HepG2 (cell line): ENCODE results near the gene TUBA4A. TPM values are rescaled to one million over a fixed set of nuclear protein-coding genes. Genes with fewer than 3 reads are reported as not detected.

ENCODE experiments used
- DPF2 ChIP-seq: sonication (generic); formaldehyde crosslinking; IDR thresholded peaks from 2 replicates; pipeline ENCODE4 v1.4.0; 2020; ENCODE audit warnings: mild to moderate bottlenecking, low read depth, missing genetic modification reagents, borderline replicate concordance
- GZF1 ChIP-seq: sonication (generic); formaldehyde crosslinking; IDR thresholded peaks from 2 replicates; pipeline ENCODE4 v1.5.1; 2020; ENCODE audit warnings: mild to moderate bottlenecking, missing genetic modification reagents
- HOXD1 ChIP-seq: sonication (generic); formaldehyde crosslinking; IDR thresholded peaks from 2 replicates; pipeline ENCODE4 v1.5.0; 2020; ENCODE audit warnings: missing genetic modification reagents
- MEIS1 ChIP-seq: sonication (generic); formaldehyde crosslinking; IDR thresholded peaks from 2 replicates; pipeline ENCODE4 v1.9.0; 2021; ENCODE audit warnings: mild to moderate bottlenecking, missing genetic modification reagents, moderate library complexity, borderline replicate concordance
- MTF1 ChIP-seq: sonication (generic); formaldehyde crosslinking; IDR thresholded peaks from 2 replicates; pipeline ENCODE4 v1.5.0; 2020; ENCODE audit warnings: missing genetic modification reagents
- MZF1 ChIP-seq: sonication (generic); formaldehyde crosslinking; IDR thresholded peaks from 2 replicates; pipeline ENCODE4 v1.8.1; 2023; ENCODE audit warnings: mild to moderate bottlenecking, missing genetic modification reagents, borderline replicate concordance
- NCOA2 ChIP-seq: sonication (generic); formaldehyde crosslinking; IDR thresholded peaks from 2 replicates; pipeline ENCODE4 v1.8.0; 2022; ENCODE audit warnings: inconsistent platforms
- NPAS2 ChIP-seq: sonication (generic); formaldehyde crosslinking; IDR thresholded peaks from 2 replicates; pipeline ENCODE4 v1.8.0; 2022; ENCODE audit warnings: mild to moderate bottlenecking, missing genetic modification reagents, borderline replicate concordance
- SAFB2 ChIP-seq: sonication (generic); formaldehyde crosslinking; IDR thresholded peaks from 2 replicates; pipeline ENCODE4 v1.5.1; 2020; ENCODE audit warnings: missing genetic modification reagents, low read depth, mild to moderate bottlenecking, borderline replicate concordance
- SETDB1 ChIP-seq: sonication (generic); formaldehyde crosslinking; IDR thresholded peaks from 2 replicates; pipeline ENCODE4 v1.5.1; 2020; ENCODE audit warnings: missing genetic modification reagents, mild to moderate bottlenecking, borderline replicate concordance
- TEAD2 ChIP-seq: sonication (generic); formaldehyde crosslinking; IDR thresholded peaks from 2 replicates; pipeline ENCODE4 v1.9.0; 2021; ENCODE audit warnings: missing genetic modification reagents
- ZBTB1 ChIP-seq: sonication (generic); formaldehyde crosslinking; IDR thresholded peaks from 2 replicates; pipeline ENCODE4 v1.4.0; 2020; ENCODE audit warnings: missing genetic modification reagents, borderline replicate concordance
- ZNF138 ChIP-seq: sonication (generic); formaldehyde crosslinking; IDR thresholded peaks from 2 replicates; pipeline ENCODE4 v1.5.0; 2020; ENCODE audit warnings: mild to moderate bottlenecking, low read depth, missing genetic modification reagents
- ZNF253 ChIP-seq: sonication (generic); formaldehyde crosslinking; IDR thresholded peaks from 2 replicates; pipeline ENCODE4 v1.8.0; 2022; ENCODE audit warnings: mild to moderate bottlenecking, missing genetic modification reagents, borderline replicate concordance
- ZNF343 ChIP-seq: sonication (generic); formaldehyde crosslinking; IDR thresholded peaks from 2 replicates; pipeline ENCODE4 v1.4.0; 2020; ENCODE audit warnings: mild to moderate bottlenecking, missing genetic modification reagents
- ZNF550 ChIP-seq: sonication (generic); formaldehyde crosslinking; IDR thresholded peaks from 2 replicates; pipeline ENCODE4 v1.4.0; 2020; ENCODE audit warnings: mild to moderate bottlenecking, missing genetic modification reagents, borderline replicate concordance
- ZNF607 ChIP-seq: sonication (generic); formaldehyde crosslinking; IDR thresholded peaks from 2 replicates; pipeline ENCODE4 v1.5.1; 2020; ENCODE audit warnings: missing genetic modification reagents, mild to moderate bottlenecking, borderline replicate concordance
- ZNF660 ChIP-seq: sonication (generic); formaldehyde crosslinking; IDR thresholded peaks from 2 replicates; pipeline ENCODE4 v1.5.1; 2020; ENCODE audit warnings: mild to moderate bottlenecking, low read depth, missing genetic modification reagents, borderline replicate concordance
- ZSCAN20 ChIP-seq: sonication (generic); formaldehyde crosslinking; IDR thresholded peaks from 2 replicates; pipeline ENCODE4 v1.4.0; 2020; ENCODE audit warnings: missing genetic modification reagents, mild to moderate bottlenecking, borderline replicate concordance
- polyA plus RNA-seq, 8 experiments: library from polyadenylated mRNA; depleted of rRNA in 3 of 8; stranded (reverse) in 7 of 8; unstranded in 1 of 8; fragments of >200 nt; fragmentation: Illumina TruSeq in 4 of 8; extraction: Trizol in 4 of 8; gene quantifications; 2 replicates each; pipeline versions ENCODE4 v1.2.1 to v1.2.3, GENCODE V29; 2011 to 2016; ENCODE audit warnings: low read depth in 4 of 8, missing spikeins in 1 of 8, mixed read lengths in 1 of 8; ENCODE audit not compliant: insufficient read depth in 1 of 8
- total RNA-seq, 5 experiments: library from RNA; depleted of rRNA; stranded (reverse); fragments of >200 nt; fragmentation: Illumina TruSeq; extraction: Trizol; gene quantifications; 2 replicates each; pipeline ENCODE4 v1.2.3, GENCODE V29; 2016; ENCODE audit warnings: low read depth in 1 of 5
- TF ChIP-seq, protein P1 (sequence below): sonication (generic); formaldehyde crosslinking; IDR thresholded peaks from 2 replicates; pipeline ENCODE4 v1.4.0; 2020; ENCODE audit warnings: missing genetic modification reagents
- TF ChIP-seq, protein P2 (sequence below), 2 experiments: IDR thresholded peaks; 2 replicates each; pipeline ENCODE4 v1.6.1; 2011 to 2012; ENCODE audit warnings: low read length in 2 of 2, borderline replicate concordance in 1 of 2, low read depth in 1 of 2, mild to moderate bottlenecking in 1 of 2, moderate library complexity in 1 of 2
- TF ChIP-seq, protein P3 (sequence below): sonication (generic); formaldehyde crosslinking; IDR thresholded peaks from 2 replicates; pipeline ENCODE4 v1.5.1; 2020; ENCODE audit warnings: missing genetic modification reagents, mild to moderate bottlenecking, borderline replicate concordance
- TF ChIP-seq, protein P4 (sequence below): sonication (generic); formaldehyde crosslinking; IDR thresholded peaks from 2 replicates; pipeline ENCODE4 v1.4.0; 2020; ENCODE audit warnings: mild to moderate bottlenecking, missing genetic modification reagents

The TUBA4A gene
- total and polyA plus RNA-seq, 2 of the 13 experiments (the other 11 are each of a cell fraction or from before 2014, with no cell fraction given): 1.3 to 12.7 TPM

DNA sequence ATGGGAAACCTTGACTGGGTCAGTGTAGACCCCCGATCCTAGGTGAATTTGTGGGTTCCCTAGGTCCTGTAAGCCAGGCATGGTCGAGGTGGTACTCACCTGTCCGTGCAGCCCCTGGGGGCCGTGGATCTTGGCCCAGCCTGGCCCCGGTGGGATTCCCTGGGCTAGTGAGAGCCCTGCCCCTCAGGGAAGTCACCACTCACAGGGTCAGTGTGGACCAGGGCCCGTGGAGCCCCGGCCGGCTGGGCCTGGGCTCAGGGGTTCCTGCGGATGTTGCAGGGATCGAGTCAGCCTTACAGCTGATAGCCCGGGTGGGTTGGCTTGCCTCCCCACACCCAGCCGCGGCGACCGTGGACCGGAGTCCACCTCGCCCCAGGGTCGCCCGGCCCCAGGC, 24.8 kb downstream of the TUBA4A start (continued):
- TF ChIP-seq ZNF660 (CRISPR knock-in tag) (no peak), SETDB1 (CRISPR knock-in tag) (no peak), DPF2 (CRISPR knock-in tag) (no peak), ZNF343 (CRISPR knock-in tag) (0 out of 2 replicates have a peak, but pooled peaks have one; percentile 48), ZNF550 (CRISPR knock-in tag) (no peak), MEIS1 (CRISPR knock-in tag) (0 out of 2 replicates have a peak, but pooled peaks have one; percentile 11), ZNF607 (CRISPR knock-in tag) (no peak; the same call in 1 of the 2 replicates), ZNF138 (peak; percentile 45; the same call in 1 of the 2 replicates), NCOA2 (CRISPR knock-in tag) (no peak), SAFB2 (CRISPR knock-in tag) (peak; percentile 9; the same call in 1 of the 2 replicates), ZBTB1 (CRISPR knock-in tag) (no peak), GZF1 (CRISPR knock-in tag) (peak; percentile 62; the same call in 1 of the 2 replicates), ZSCAN20 (CRISPR knock-in tag) (no peak), ZNF253 (0 out of 2 replicates have a peak, but pooled peaks have one; percentile 12), HOXD1 (CRISPR knock-in tag) (no peak), NPAS2 (CRISPR knock-in tag) (no peak), MTF1 (no peak), TEAD2 (CRISPR knock-in tag) (no peak), MZF1 (CRISPR knock-in tag) (no peak)
- TF ChIP-seq, protein P1, sequence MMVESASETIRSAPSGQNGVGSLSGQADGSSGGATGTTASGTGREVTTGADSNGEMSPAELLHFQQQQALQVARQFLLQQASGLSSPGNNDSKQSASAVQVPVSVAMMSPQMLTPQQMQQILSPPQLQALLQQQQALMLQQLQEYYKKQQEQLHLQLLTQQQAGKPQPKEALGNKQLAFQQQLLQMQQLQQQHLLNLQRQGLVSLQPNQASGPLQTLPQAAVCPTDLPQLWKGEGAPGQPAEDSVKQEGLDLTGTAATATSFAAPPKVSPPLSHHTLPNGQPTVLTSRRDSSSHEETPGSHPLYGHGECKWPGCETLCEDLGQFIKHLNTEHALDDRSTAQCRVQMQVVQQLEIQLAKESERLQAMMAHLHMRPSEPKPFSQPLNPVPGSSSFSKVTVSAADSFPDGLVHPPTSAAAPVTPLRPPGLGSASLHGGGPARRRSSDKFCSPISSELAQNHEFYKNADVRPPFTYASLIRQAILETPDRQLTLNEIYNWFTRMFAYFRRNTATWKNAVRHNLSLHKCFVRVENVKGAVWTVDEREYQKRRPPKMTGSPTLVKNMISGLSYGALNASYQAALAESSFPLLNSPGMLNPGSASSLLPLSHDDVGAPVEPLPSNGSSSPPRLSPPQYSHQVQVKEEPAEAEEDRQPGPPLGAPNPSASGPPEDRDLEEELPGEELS: no peak
- TF ChIP-seq, protein P2, sequence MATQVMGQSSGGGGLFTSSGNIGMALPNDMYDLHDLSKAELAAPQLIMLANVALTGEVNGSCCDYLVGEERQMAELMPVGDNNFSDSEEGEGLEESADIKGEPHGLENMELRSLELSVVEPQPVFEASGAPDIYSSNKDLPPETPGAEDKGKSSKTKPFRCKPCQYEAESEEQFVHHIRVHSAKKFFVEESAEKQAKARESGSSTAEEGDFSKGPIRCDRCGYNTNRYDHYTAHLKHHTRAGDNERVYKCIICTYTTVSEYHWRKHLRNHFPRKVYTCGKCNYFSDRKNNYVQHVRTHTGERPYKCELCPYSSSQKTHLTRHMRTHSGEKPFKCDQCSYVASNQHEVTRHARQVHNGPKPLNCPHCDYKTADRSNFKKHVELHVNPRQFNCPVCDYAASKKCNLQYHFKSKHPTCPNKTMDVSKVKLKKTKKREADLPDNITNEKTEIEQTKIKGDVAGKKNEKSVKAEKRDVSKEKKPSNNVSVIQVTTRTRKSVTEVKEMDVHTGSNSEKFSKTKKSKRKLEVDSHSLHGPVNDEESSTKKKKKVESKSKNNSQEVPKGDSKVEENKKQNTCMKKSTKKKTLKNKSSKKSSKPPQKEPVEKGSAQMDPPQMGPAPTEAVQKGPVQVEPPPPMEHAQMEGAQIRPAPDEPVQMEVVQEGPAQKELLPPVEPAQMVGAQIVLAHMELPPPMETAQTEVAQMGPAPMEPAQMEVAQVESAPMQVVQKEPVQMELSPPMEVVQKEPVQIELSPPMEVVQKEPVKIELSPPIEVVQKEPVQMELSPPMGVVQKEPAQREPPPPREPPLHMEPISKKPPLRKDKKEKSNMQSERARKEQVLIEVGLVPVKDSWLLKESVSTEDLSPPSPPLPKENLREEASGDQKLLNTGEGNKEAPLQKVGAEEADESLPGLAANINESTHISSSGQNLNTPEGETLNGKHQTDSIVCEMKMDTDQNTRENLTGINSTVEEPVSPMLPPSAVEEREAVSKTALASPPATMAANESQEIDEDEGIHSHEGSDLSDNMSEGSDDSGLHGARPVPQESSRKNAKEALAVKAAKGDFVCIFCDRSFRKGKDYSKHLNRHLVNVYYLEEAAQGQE (IDR thresholded peaks at IDR 0.05; ENCODE audit: borderline replicate concordance in 1 of 2, low read depth in 1 of 2, low read length in 2 of 2): no peak
- TF ChIP-seq, protein P3, sequence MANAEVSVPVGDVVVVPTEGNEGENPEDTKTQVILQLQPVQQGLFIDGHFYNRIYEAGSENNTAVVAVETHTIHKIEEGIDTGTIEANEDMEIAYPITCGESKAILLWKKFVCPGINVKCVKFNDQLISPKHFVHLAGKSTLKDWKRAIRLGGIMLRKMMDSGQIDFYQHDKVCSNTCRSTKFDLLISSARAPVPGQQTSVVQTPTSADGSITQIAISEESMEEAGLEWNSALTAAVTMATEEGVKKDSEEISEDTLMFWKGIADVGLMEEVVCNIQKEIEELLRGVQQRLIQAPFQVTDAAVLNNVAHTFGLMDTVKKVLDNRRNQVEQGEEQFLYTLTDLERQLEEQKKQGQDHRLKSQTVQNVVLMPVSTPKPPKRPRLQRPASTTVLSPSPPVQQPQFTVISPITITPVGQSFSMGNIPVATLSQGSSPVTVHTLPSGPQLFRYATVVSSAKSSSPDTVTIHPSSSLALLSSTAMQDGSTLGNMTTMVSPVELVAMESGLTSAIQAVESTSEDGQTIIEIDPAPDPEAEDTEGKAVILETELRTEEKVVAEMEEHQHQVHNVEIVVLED (CRISPR knock-in tag): no peak
- TF ChIP-seq, protein P4, sequence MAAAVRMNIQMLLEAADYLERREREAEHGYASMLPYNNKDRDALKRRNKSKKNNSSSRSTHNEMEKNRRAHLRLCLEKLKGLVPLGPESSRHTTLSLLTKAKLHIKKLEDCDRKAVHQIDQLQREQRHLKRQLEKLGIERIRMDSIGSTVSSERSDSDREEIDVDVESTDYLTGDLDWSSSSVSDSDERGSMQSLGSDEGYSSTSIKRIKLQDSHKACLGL (CRISPR knock-in tag): peak; percentile 80
